Activated naive CD8-positive, alpha-beta T cell treated with anti-CD3 and anti-CD28 coated beads for 36 hours (primary cell): ENCODE results near the gene GPR141. TPM values are rescaled to one million over a fixed set of nuclear protein-coding genes. Genes with fewer than 3 reads are reported as not detected.

Experiments used
- DNase-seq: peaks from one replicate; pipeline ENCODE4 v3.0.0; 2021
- H3K27ac Mint-ChIP-seq: one replicate; pipeline ENCODE4 v1.8.0; 2022; ENCODE audit warnings: mild to moderate bottlenecking, moderate library complexity, mixed read lengths
- H3K27me3 Mint-ChIP-seq: one replicate; pipeline ENCODE4 v1.8.0; 2022; ENCODE audit warnings: mild to moderate bottlenecking, mixed read lengths
- H3K36me3 Mint-ChIP-seq: one replicate; pipeline ENCODE4 v1.8.0; 2021; ENCODE audit warnings: mild to moderate bottlenecking, mixed read lengths
- H3K4me1 Mint-ChIP-seq: one replicate; pipeline ENCODE4 v1.8.0; 2021; ENCODE audit warnings: mixed read lengths
- H3K4me3 Mint-ChIP-seq: one replicate; pipeline ENCODE4 v1.8.0; 2022; ENCODE audit warnings: mild to moderate bottlenecking, moderate library complexity, mixed read lengths
- H3K9me3 Mint-ChIP-seq: one replicate; pipeline ENCODE4 v1.8.0; 2022; ENCODE audit warnings: mixed read lengths
- total RNA-seq, 2 experiments: library from RNA; stranded (reverse); gene quantifications; one replicate each; pipeline ENCODE4 v1.2.3, GENCODE V29; 2021

Gene GPR141, protein sequence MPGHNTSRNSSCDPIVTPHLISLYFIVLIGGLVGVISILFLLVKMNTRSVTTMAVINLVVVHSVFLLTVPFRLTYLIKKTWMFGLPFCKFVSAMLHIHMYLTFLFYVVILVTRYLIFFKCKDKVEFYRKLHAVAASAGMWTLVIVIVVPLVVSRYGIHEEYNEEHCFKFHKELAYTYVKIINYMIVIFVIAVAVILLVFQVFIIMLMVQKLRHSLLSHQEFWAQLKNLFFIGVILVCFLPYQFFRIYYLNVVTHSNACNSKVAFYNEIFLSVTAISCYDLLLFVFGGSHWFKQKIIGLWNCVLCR
- not detected for total RNA-seq

DNA sequence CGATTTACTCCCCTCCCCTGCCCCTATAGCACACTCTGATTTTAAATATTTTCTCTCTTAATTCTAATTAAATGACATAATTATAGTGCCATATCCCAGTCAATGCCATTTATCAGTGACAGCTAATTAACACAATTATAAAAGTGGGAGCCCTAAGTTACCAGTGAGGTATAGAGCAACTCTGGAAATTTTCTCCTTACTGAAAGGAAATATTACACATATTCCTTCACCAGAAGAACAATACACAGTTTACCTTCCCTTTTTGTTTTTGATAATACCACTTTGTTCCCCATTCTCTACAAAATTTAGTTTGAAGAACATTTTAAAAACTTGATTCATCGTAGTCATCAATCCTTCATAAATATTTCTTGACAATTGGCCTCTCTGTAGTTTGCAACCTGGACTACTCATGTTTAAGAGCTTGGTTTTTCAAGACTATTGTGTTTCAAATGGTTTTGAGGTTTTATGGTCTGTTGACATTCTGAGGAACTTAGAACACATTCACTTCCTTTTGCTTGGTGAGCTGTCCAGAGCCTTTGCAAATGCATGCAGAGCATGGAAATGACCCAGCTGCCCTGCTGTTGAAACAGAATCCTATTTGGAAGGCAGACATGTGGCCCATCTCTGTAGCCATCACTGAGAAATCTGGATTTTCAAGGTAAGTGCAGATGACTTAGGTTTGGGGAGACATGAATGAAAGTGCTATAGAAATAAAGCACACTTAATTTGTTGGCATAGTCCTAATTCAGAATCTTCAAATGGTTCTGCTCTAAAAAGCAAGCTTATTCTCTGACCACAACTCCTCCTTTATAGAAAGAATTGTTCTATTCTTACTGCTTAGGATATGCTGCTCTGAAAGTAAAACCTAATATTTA lies at the start of gene GPR141:
Gene GPR141, plus strand, starts transcription at position 521 of the 875 bp plus-strand sequence. CDS start 56,628 bp downstream, outside the sequence.
- Mint-ChIP-seq H3K27me3 (peaks cover 17% of the 10 kb centered on the region), H3K27ac (no peak within 1 kb of the TSS), H3K9me3 (no peaks in the 10 kb centered on the region), H3K4me1 (peaks cover 4% of the 10 kb centered on the region), H3K4me3 (no peak within 1 kb of the TSS), H3K36me3 (no peaks in the 10 kb centered on the region)
- DNase-seq = no peak

DNA sequence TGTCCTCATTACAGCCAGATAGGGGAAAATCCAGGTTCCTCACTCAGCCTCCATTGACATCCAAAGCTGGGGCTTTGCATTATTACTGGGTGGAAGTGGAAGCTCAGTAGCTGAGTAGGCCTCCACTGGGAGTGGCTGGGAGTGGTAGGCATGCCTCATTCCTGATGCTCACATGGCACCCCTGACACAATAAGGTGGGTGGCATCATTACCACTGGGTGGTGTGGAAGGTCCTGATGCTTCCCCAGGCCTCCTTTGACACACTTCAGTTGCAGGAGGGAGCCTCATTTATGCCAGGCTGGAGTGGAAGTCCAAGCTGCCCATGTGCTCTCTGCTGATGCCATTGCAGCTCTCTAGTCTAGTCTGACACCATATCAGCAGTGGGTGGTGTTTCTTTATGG lies 48.2 kb upstream of the GPR141 start:
- H3K9me3 Mint-ChIP-seq = peaks cover 21% of the 10 kb centered on the region
- peaks cover 41% of the 10 kb centered on the region for H3K27me3 Mint-ChIP-seq
- H3K4me3 Mint-ChIP-seq = no peak overlapping the region
- H3K36me3 Mint-ChIP-seq = no peaks in the 10 kb centered on the region
- no peak for DNase-seq
- H3K4me1 Mint-ChIP-seq = no peaks in the 10 kb centered on the region
- no peak overlapping the region for H3K27ac Mint-ChIP-seq

DNA sequence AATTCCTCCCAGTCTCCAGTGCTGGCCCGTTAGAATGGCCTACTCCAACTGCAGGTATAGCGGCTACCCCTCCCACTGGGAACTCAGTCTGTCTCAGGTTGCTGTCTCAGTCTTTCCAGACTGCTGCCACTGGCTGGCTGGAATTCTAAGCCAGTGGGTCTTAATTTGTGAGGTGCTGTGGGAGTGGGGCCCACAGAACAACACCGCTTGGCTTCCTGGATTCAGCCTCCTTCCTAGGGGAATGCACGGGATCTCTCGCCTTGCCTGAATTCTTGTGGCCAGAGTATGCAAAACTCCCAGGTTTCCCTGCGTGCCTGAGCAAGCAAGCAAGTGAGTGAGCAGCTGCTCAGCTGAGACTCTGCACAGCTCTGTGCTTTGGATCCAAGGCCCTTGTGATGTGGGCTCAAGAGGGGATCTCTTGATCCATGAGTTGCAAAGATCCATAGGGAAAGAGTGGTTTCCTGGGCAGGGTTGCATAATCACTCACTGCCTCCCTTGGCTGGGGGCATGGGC lies 41.5 kb upstream of the GPR141 start:
- Mint-ChIP-seq H3K36me3 (no peaks in the 10 kb centered on the region), H3K27ac (no peak overlapping the region), H3K4me1 (no peaks in the 10 kb centered on the region), H3K4me3 (no peak overlapping the region), H3K27me3 (peaks cover 17% of the 10 kb centered on the region), H3K9me3 (peaks cover 6% of the 10 kb centered on the region)
- no peak for DNase-seq

DNA sequence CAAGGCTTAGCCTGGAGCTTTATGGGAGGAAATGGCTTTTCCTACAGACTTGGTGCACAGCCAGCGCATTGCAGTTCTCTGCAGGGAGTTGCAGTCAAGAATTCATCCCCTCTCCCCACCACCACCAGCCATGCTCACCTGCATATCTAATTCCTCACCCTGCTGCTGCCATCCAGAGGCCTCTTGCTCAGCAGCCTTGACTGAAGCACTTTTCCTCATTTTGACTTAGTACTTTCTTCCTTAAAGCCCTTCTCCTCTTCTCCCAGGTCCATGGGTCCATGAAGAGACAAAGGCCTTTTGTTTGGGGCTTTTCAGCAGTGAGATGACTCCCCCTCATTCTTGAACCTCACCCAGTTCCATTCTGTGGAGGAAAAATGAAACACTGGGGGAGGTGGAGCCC lies 39.7 kb upstream of the GPR141 start:
- Mint-ChIP-seq H3K4me1 (no peaks in the 10 kb centered on the region), H3K4me3 (no peak overlapping the region), H3K27me3 (peaks cover 9% of the 10 kb centered on the region), H3K27ac (no peak overlapping the region), H3K9me3 (no peaks in the 10 kb centered on the region), H3K36me3 (no peaks in the 10 kb centered on the region)
- no peak for DNase-seq

DNA sequence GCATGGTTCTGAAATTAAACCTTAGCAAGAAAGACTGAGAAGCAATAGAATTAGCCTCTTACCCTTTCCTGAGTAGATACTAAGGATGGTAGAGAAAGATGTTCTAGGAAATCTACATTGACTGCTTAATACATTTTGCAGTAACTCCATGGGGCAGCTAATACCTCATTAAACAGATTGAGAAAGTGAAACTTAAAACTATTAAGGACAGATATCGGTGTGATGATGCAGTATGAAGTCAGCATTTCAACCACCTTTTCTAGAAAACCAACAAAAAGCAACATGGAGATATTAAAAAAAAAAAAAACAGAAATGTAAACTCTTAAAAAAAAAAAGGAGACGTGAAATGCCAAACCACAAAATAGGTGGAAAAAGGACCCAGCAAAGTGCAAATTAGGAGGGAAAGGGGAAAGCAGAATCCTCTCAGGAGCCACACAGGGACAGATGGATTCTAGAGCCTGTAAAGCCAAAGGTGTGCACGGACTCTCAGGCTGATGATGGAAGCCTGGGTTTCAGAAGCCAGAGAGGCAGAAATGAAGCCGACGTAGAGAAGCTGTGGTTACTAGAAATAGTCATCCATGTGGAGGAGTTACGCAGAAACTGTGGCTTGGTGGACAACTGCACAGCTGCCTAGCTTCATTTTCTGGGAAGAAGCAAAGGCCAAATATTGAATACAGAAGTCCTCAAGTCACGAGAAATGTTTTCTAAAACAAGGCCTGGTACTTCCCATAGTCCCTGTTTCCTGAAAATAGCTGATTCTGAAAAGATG lies 38.1 kb upstream of the GPR141 start:
- Mint-ChIP-seq H3K4me1 (no peaks in the 10 kb centered on the region), H3K27ac (no peak overlapping the region), H3K27me3 (peaks cover 8% of the 10 kb centered on the region), H3K36me3 (no peaks in the 10 kb centered on the region), H3K9me3 (no peaks in the 10 kb centered on the region), H3K4me3 (no peak overlapping the region)
- no peak for DNase-seq

DNA sequence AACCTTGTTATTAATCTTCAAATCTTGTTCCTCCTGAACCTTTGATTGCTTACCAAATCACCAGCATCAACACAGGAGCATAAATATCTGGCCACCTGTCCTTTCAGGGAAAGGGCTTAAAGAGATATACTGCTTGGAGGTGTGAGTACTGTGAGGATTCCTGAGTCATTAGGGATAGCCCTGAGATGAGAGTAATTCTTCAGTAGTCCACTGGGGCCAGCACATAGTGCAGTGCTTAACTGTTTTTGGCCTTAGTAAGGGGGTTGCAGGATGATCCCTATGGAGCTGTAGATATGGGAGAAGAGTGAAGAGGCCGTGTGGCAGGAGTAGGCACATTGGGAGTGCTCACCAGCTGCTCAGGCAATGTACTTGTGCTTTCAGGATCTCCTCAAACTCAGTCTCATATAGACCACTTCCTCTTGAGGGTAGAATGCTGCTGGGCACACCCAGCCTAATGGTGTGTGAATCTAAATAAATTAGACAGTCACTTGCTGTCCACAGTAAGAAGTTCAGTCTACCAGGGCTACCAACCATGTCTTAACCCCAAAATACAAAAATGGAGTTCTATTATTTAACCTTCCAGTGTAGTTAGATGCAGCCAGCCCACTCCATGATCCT lies 26.5 kb upstream of the GPR141 start:
- no peak for DNase-seq
- Mint-ChIP-seq H3K4me3 (no peak overlapping the region), H3K36me3 (no peaks in the 10 kb centered on the region), H3K27ac (no peak overlapping the region), H3K4me1 (no peaks in the 10 kb centered on the region), H3K9me3 (no peaks in the 10 kb centered on the region), H3K27me3 (peaks cover 9% of the 10 kb centered on the region)

DNA sequence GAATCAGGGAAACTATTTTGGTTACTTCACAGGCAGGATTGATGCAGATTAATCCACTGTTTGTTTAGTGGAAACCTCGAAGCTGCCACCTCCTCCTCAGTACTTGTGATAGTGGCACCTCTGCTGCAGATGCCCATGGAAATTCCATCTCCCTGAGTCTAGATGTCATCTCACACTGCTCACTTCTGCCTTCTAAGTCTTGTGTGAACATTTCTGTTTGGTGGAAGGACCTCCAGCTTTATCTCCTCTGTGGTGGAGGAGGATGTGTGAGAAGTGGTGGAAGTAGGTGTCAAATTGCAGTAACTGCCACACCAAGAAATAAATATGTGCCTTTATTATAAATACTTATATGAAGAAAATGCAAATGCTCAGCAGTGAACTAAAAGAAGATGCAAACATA lies 25.8 kb upstream of the GPR141 start:
- Mint-ChIP-seq H3K9me3 (no peaks in the 10 kb centered on the region), H3K27me3 (peaks cover 12% of the 10 kb centered on the region), H3K4me3 (no peak overlapping the region), H3K36me3 (no peaks in the 10 kb centered on the region), H3K4me1 (no peaks in the 10 kb centered on the region), H3K27ac (no peak overlapping the region)
- DNase-seq = no peak

DNA sequence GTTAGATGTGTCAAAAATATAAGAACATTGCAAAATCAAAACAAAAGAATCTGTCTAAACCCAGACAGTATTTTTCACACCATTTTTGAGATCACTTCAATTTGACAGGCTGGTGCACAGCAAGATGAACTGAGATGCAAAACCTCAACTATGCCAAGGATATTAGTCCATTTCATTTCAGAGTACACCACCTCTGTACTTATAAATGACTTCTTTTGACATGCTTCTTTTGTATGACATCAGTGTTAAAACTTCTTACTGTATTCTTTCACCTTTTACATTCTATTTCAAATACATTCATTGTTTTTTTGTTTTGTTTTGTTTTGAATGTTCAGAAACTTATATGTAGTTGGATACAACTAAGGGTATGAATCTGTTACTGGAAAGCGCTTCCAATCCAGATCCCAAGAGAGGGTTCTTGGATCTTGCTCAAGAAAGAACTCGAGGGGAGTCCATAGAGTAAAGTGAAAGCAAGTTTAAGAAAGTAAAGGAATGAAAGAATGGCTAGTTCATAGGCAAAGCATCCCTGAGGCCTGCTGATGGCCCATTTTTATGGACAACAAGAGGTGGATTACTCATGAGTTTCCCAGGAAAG lies 23.5 kb upstream of the GPR141 start:
- Mint-ChIP-seq H3K4me3 (no peak overlapping the region), H3K27ac (no peak overlapping the region), H3K27me3 (peaks cover 23% of the 10 kb centered on the region), H3K4me1 (no peaks in the 10 kb centered on the region), H3K36me3 (no peaks in the 10 kb centered on the region), H3K9me3 (no peaks in the 10 kb centered on the region)
- no peak for DNase-seq

DNA sequence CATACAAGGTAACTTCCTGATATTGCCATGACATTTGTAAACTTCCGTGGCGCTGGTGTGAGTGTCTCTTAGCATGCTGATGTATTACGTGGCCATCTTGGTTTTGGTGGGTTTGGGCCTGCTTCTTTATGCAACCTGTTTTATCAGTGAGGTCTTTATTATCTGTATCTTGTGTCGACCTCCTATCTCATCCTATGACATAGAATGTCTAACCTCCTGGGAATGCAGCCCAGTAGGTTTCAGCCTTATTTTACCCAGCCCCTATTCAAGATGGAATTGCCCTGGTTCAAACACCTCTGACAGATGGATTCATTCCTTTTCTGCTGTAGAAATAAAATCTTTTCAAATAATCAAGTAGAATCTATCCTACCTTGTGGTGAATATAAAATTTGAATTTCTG lies 23.0 kb upstream of the GPR141 start:
- no peaks in the 10 kb centered on the region for H3K36me3 Mint-ChIP-seq
- no peaks in the 10 kb centered on the region for H3K4me1 Mint-ChIP-seq
- no peak for DNase-seq
- peaks cover 28% of the 10 kb centered on the region for H3K27me3 Mint-ChIP-seq
- H3K27ac Mint-ChIP-seq = no peak overlapping the region
- no peaks in the 10 kb centered on the region for H3K9me3 Mint-ChIP-seq
- no peak overlapping the region for H3K4me3 Mint-ChIP-seq

DNA sequence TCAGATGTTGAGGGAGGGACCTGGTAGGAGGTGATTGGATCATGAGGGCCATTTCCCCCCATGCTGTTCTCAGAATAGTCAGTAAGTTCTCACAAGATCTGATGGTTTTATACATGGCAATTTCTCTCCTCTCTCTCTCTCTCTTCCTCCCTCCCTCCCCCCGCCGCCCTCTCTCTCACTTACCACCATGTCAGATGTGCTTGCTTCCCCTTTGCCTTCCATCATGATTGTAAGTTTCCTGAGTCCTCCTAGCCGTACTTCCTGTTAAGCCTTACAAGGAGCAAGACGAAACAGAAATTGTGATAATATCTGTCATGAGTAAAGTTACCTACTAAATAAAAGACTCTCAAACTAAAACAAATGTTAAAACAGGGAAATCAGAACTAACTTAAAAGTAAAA lies 19.9 kb upstream of the GPR141 start:
- H3K27me3 Mint-ChIP-seq = peaks cover 31% of the 10 kb centered on the region
- no peaks in the 10 kb centered on the region for H3K9me3 Mint-ChIP-seq
- no peak overlapping the region for H3K4me3 Mint-ChIP-seq
- no peaks in the 10 kb centered on the region for H3K36me3 Mint-ChIP-seq
- no peak for DNase-seq
- H3K27ac Mint-ChIP-seq = no peak overlapping the region
- H3K4me1 Mint-ChIP-seq = no peaks in the 10 kb centered on the region

DNA sequence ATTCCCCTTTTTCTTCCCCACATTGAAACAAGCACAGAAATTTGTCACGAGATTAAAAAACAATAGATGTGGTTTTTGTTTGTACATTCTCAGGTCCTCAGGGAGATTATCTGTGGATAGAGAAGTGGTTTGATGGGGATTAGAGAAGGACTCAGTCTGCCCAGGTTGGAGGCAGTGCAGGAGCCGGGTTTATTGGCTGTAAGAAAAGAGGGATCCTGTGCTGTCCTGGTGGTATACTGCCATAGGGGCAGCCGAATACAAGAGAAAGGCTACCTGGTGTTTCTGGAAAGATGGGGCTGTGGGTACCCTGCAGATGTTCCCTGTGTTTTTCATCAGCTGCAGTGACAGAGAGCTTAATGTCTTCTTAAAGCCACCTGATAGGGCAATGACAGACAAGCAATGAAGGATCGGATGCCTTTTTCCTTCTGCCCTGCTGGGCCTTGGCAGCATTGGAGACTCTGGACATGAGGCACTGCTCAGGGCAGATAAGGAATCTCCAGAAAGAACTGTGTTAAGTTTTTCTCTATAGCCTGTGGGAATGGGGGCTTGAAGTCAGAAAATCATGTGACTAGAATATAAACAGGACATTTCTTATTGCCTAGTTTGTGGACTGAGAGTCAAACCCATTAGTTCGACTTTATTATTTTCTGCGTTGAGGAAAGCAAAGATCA lies 18.1 kb upstream of the GPR141 start:
- no peak overlapping the region for H3K27ac Mint-ChIP-seq
- H3K4me1 Mint-ChIP-seq = no peaks in the 10 kb centered on the region
- no peaks in the 10 kb centered on the region for H3K9me3 Mint-ChIP-seq

DNA sequence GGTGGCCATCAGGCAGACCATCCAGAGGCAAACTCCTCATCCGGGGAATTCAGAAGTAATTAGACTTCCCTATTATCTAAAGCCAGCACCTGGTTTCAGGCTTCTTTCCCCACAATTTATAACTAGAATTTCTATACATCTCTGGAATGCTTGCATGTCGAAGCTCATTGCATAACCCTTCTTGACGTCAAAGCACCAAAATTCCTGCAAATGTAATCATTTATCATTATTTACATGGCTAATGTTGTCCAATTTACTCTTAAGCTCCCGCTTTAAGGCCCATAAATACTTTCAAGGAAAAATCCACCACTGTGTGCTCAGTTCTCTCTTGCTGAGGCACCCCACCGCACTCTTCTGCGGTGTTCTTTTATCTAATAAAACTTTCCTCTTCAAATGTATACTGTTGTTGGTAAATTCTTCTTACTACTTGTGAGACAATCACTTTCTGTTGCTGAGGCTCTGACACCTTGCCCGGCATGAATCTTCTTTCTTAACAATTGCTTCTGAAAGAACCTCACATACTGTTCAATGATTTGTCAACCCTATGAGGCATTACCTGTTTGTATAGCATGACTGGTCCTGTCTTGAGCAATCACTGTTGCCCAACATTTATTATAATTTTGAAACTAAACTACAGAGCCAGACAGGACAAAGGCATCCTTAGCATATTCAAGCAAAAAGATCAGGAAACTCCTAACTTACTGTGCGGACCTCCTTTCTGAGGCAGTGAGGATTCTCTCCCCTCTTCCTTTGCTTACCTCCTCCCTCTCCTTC lies 17.4 kb upstream of the GPR141 start:
- H3K4me3 Mint-ChIP-seq = no peak overlapping the region
- H3K4me1 Mint-ChIP-seq = no peaks in the 10 kb centered on the region
- H3K27ac Mint-ChIP-seq = no peak overlapping the region
- H3K27me3 Mint-ChIP-seq = peaks cover 30% of the 10 kb centered on the region
- no peaks in the 10 kb centered on the region for H3K9me3 Mint-ChIP-seq
- no peaks in the 10 kb centered on the region for H3K36me3 Mint-ChIP-seq
- no peak for DNase-seq

More for the DNA sequence above, 18.1 kb upstream of the GPR141 start:
- Mint-ChIP-seq H3K27me3 (peaks cover 30% of the 10 kb centered on the region), H3K36me3 (no peaks in the 10 kb centered on the region), H3K4me3 (no peak overlapping the region)
- no peak for DNase-seq

DNA sequence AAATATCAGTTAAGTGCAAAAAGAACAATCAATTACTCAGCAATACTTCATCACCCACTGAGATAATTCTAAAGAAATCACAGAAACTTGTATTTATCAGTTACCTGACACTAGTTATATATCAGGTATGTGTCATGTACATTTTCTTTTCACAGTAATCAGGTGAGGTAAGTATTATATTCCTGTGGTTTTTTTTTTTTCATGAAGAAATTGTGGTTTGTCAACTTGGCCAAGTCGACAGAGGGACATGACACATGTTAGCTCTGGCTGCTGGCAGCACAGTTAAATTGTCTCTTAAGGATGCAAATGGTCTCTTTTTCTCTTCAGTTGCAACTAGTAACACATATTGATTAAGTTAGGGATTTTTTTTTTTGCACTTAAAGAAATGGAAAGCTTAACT lies 13.7 kb upstream of the GPR141 start:
- Mint-ChIP-seq H3K27me3 (peaks cover 18% of the 10 kb centered on the region), H3K4me1 (no peaks in the 10 kb centered on the region), H3K36me3 (no peaks in the 10 kb centered on the region), H3K9me3 (no peaks in the 10 kb centered on the region), H3K4me3 (no peak overlapping the region), H3K27ac (no peak overlapping the region)
- DNase-seq = no peak
